HG03342 (cell line): ENCODE data around the gene SLC38A3.

Source experiments
- ATAC-seq: cut with Tn5 transposase; IDR thresholded peaks from one replicate; pipeline ENCODE4 v1.9.1; 2021; ENCODE audit warnings: mild to moderate bottlenecking, moderate library complexity; ENCODE audit not compliant: unreplicated experiment

Gene SLC38A3

DNA sequence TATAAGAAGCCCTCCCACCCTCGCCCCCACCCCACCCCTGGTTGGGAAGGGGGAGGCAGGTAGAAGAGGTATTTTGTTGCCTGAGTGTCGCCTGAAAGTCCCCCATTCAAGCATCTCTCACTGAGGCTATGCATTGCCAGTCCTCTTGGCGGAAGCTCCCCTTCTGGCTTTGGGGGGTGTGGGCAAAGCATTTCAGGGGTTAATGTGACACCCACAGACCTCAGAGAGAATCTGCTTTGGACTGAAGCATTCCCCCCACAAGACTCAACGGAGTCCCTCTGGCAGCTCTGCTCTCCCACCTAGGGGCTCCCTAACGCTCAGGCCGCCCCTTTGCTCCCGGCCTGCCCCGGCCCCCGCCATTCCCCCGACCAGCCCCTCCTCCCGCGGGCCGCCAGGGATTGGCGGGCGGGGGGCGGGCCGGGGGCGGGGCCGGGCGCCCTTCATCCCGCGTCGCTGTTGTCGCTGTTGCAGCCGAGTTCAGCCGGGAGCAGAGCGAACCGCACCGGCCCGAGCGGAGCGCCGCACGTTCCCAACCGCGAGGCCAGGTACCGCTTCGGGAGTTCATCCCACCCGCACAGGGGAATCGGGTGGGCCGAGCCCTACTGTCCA, at the start of gene SLC38A3:
SLC38A3 (plus strand) TSS at position 468 of the 609 bp plus-strand sequence. CDS start 8,929 bp downstream, outside the sequence.
- no peak for ATAC-seq

DNA sequence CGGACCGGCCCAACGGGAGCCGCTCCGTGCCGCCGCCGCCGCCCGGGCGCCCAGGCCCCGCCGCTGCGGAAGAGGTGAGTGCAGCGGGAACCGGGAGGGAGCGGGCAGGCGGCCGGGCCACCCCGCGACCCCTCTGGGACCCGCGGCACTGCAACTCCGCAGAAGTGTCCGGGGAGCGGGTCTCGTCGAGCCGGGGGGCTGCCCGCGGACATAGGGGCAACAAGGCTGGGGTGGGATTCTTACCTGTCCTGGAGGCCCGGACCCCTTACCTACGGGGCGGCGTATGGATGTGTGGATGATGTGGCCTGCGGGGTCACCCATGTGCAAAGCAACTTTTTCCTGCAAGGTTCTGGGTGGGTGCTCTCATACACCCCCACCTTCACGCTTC, 49.6 kb upstream of the SLC38A3 start:
- ATAC-seq, result peak; percentile 3

DNA sequence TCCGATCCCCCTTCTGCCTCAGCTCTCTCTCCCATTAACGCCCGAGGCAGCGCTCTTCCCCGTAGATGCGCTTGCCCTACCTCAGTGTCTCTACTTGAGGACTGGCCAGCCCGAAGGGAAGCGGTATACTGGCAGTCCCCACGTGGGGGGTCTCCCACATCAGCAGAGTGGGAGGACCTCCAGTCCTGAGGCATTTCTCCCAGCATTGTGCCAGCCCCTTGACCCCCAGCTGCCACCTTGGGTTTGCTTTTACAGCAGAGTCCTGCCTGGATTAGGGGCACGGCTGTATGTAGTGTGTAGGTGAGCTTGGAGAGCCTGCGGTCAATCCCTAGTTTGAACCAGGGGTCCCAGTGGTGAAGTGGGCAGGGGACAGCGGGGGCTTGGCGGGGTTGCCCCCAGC, 49.2 kb upstream of the SLC38A3 start:
- ATAC-seq, result no peak

DNA sequence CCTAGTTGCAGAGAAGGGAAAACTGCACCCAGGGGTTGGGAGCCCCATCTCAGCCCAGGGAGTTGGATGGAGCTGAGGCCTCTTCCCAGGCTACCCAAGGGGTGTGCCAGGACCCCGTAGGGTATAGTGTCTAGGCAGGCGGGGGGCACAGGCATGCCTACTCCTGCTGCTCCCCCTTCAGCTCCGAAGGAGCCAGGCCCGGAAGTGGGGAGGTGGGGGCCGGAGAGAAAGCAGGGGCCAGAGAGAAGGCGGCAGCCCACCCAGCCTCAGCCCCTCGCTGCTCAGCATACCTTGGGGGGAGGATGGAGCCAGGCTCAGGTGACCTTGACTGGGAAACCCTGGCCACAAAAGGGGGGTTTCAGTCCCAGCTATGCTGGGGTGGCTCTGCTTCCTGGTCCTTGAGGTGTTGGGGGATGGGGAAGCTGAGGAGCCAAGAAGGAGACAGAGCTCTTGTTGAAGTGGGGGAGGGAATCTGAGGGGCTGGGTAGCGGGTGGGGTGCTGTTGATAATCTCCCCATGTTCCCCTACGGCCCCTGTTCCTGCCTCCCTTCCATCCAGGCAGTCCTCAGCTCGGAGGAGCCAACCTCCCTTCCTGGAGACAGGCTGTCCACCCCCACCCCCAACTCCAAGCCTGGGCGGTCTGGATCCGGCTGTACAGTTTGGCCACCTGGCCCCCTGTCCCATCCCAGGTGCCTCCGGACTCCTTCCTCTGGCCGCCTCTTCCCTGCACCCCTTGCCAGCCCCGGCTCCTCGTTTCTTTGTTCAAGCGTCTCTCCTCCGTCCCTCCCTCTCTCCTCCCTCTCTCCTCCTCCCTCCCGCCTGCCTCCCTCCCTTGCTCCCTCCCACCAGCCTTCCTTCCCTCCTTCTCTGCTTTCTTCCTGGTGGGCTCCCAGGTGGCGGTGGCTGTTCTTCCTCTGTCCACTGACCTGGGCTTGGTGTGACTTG, 48.2 kb upstream of the SLC38A3 start:
- no peak for ATAC-seq

DNA sequence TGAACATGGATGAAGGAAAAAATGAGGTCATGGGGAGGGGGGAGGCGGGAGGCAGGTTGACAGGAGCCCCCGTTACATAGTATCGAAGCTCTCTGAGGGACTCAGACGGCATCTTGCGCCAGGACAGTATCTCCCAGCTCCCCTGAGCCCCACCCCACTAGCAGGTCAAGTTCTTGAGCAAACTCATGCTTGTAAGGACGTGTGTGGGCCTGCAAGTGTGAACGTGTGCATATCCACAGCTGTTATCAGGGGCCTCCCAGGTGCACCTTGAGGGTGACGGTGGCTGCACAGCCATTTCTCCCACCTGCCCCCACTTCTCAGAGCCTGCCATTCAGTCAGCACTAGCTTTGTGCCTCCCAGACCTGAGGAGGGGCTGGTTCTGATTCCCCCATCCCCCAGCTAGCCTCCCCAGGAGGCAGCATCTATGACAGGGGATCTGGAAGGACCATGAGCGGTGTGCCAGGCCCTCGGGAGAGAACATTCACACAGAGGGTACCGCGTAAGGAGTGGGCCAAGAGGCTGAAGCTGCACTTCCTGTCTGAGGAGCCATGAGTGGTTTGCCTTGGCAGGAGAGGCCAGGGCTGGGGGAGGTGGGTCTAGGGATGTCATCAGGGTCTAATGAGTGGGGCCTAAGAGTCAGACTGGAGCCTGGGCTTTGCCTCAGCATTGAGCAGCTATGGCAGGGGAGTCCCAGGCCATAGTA, 47.1 kb upstream of the SLC38A3 start:
- ATAC-seq, result no peak

- no peak for ATAC-seq
Measured at GRCh38 chr3:50158530-50159146, 46.4 kb upstream of the SLC38A3 start.

DNA sequence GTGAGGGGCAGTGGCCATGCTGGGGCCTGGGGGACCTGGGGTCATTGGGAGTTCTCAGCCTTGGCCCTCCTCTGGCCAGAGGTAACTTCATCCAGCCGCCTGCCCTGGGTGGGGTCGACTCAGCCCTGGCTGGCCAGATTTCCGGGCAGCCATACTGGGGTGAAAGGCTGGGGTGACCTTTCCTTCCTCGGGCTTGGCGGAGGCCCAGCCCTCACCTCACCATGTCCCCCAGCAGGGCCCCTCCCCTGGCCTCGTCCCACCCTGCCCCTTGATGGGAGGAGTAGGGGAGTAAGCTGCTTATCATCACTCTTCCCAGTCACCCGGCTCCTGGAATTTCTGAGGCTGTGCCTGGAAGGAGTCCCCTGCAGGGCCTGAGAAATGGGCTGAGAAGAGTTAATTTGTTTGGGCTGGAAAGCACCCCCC, 44.5 kb upstream of the SLC38A3 start:
- ATAC-seq, result no peak

GRCh38 chr3:50161320-50161719, 43.8 kb upstream of the SLC38A3 start:
- ATAC-seq, result no peak

- ATAC-seq, result no peak
Measured at GRCh38 chr3:50162034-50162883, 42.8 kb upstream of the SLC38A3 start.

- no peak for ATAC-seq
Measured at GRCh38 chr3:50163572-50164455, 41.3 kb upstream of the SLC38A3 start.

- no peak for ATAC-seq
Measured at GRCh38 chr3:50164481-50164880, 40.6 kb upstream of the SLC38A3 start.

DNA sequence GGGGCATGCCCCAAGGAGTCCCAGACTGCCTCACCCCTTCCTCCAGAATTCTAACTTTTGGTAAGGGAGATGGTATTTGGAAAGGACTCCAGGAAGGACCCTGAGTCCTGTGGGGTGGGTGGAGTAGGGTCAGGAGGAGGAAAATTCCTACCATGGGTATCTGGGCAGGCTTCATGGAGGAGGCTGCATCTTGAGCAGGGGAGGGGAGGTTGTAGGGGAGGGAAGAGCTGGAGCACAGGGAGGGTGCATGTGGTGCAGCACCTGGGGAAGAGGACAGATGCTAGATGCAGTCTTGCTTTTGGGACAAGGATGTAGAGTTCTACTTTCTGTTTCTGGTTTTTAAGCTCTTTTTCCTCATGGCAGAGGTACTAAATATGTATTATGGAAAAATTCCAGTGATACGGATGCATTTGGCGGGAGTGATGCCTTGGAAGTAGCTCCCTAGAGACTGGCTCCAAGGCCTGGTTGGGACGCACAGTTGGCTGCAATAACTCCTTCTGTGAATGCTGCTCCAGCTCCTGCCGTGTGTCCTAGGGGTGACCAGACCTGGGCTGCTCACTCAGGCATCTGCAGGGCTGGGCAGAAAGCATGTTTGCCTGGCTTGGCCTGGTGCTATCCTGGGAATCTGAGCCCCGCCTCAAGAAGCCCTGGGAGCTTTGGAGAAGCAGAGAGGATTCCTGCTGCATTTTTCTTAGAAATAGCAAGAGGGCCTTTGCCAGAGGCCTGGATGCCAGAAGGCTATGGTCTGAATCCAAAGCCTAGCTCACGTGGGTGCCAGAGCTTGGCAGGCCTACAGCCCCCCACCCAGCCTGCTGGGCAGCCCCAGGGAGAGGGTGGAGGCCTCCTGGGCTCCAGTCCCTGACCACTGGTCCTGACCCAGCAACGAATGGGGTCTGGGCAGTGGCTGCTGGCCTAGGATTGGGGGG, 39.8 kb upstream of the SLC38A3 start:
- ATAC-seq, result no peak

DNA sequence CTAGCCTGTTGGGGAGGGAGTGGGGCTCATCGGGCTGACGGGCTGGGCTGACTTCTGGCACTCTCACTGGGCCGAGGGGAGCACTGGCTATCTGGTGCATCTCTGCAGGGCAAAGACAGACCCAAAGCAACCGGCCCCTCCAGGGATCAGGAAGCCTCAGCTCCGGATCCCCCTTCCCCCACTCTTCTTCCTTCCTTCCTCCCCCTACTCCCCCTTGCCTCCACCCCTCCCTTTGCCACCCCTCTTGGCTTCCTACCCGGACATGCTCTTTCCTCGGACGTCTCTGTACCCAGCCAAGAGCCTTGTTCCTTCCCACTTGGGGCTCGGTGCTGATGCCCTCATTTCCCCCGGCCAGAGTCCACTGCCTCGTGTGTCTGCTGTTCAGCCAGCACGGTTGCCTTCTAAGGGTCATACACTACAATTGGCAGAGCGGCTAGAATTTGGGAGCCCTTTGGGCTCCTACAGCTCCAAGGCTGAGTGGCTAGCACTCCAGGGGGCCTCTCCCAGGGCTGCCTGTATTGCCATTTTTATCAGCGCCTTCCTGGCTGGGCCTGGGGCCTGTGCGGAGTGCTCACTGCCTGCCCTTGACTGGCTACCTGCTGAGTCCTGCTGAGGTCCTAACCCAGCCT, 39.0 kb upstream of the SLC38A3 start:
- ATAC-seq, result no peak

GRCh38 chr3:50166620-50167019, 38.5 kb upstream of the SLC38A3 start:
- ATAC-seq, result no peak

- ATAC-seq, result no peak
Measured at GRCh38 chr3:50167069-50167840, 37.8 kb upstream of the SLC38A3 start.

- no peak for ATAC-seq
Measured at GRCh38 chr3:50167841-50168209, 37.2 kb upstream of the SLC38A3 start.

GRCh38 chr3:50168388-50168787, 36.7 kb upstream of the SLC38A3 start:
- ATAC-seq, result no peak
